ENCODE data around the gene TMEM39B. TPM values are rescaled to one million over a fixed set of nuclear protein-coding genes. Genes with fewer than 3 reads are reported as not detected.
"Not testable (repeated sequence)": the region's sequence is repeated elsewhere in the genome, so short reads cannot be mapped to it uniquely, and the experiment has no call there.

Gene TMEM39B
- total and polyA plus RNA-seq, 2 experiments from 2014 or later = 10.1 to 17.8 TPM

DNA sequence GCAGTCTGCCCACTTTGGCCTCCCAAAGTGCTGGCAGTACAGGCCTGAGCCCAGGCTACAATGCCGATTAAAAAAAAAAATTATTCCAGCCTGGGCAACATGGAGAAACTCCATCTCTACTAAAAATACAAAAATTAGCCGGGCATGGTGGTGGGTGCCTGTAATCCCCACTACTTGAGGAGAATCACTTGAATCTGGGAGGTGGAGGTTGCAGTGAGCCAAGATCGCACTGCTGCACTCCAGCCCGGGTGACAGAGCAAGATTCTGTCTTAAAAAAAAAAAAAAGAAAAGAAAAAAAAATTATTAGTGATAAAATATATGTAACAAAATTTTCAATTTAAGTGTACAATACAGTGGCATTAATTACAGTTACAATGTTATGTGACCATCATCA is 70.6 kb downstream of the TMEM39B start:
- not testable (repeated sequence) for H3K27me3 Mint-ChIP-seq (ENCODE audit: insufficient read depth, low read depth, poor library complexity); H3K9me3 Mint-ChIP-seq; DNase-seq (ENCODE audit: low spot score); H3K36me3 ChIP-seq (ENCODE audit: insufficient read depth); H3K27ac ChIP-seq (ENCODE audit: low read depth); H3K4me3 Mint-ChIP-seq; H3K36me3 Mint-ChIP-seq (ENCODE audit: low read depth); H3K27me3 ChIP-seq (ENCODE audit: insufficient read depth); H2AFZ ChIP-seq; H3K27ac Mint-ChIP-seq; H3K4me2 ChIP-seq; ATAC-seq; H3K4me3 ChIP-seq; H3K9me2 ChIP-seq (ENCODE audit: insufficient read depth); H3K4me1 ChIP-seq (ENCODE audit: insufficient read depth); H3F3A ChIP-seq (replicated peaks; ENCODE audit: low read depth); H3K4me1 Mint-ChIP-seq
- Histone ChIP-seq H4K20me1 (replicated peaks; ENCODE audit: insufficient read depth) (peaks cover 69% of the 10 kb centered on the region), H3K79me2 (replicated peaks; ENCODE audit: insufficient read depth) (peaks cover 93% of the 10 kb centered on the region)

DNA sequence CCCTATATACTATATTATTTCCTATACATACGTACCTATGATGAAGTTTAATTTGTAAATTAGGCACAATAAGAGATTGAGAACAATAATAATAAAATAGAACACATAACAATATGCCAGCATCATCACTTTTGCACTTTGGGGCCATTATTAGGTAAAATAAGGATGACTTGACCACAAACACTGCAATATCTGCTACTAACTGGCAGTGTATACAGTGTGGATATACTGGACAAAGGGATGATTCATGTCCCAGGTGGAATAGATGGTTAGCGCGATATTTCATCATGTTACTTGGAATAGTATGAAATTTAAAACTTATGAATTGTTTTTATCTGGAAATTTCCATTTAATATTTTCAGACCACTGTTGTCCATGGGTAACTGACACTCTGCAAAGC is 71.3 kb downstream of the TMEM39B start:
- Histone ChIP-seq H3K36me3 (ENCODE audit: insufficient read depth) (no peaks in the 10 kb centered on the region), H3K4me1 (ENCODE audit: insufficient read depth) (no peaks in the 10 kb centered on the region), H3K79me2 (replicated peaks; ENCODE audit: insufficient read depth) (peaks cover 93% of the 10 kb centered on the region), H3F3A (replicated peaks; ENCODE audit: low read depth) (0 out of 2 replicates have a peak, but pooled peaks cover 6% of the 10 kb centered on the region), H4K20me1 (replicated peaks; ENCODE audit: insufficient read depth) (peaks cover 62% of the 10 kb centered on the region), H3K27me3 (ENCODE audit: insufficient read depth) (no peaks in the 10 kb centered on the region), H3K27ac (ENCODE audit: low read depth) (no peak overlapping the region), H2AFZ (no peak overlapping the region), H3K4me3 (no peak overlapping the region), H3K4me2 (no peak overlapping the region), H3K9me2 (ENCODE audit: insufficient read depth) (no peaks in the 10 kb centered on the region)
- DNase-seq (ENCODE audit: low spot score) = no peak
- TF ChIP-seq ZNF331 (CRISPR knock-in tag; IDR thresholded peaks at IDR 0.05; ENCODE audit: low read depth) = no peak
- TF ChIP-seq JUNB (IDR thresholded peaks at IDR 0.05; ENCODE audit: unreplicated experiment) = no peak
- TF ChIP-seq, protein P1, sequence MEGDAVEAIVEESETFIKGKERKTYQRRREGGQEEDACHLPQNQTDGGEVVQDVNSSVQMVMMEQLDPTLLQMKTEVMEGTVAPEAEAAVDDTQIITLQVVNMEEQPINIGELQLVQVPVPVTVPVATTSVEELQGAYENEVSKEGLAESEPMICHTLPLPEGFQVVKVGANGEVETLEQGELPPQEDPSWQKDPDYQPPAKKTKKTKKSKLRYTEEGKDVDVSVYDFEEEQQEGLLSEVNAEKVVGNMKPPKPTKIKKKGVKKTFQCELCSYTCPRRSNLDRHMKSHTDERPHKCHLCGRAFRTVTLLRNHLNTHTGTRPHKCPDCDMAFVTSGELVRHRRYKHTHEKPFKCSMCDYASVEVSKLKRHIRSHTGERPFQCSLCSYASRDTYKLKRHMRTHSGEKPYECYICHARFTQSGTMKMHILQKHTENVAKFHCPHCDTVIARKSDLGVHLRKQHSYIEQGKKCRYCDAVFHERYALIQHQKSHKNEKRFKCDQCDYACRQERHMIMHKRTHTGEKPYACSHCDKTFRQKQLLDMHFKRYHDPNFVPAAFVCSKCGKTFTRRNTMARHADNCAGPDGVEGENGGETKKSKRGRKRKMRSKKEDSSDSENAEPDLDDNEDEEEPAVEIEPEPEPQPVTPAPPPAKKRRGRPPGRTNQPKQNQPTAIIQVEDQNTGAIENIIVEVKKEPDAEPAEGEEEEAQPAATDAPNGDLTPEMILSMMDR (conservative IDR thresholded peaks at IDR 0.05; ENCODE audit: low read depth in 2 of 2) = no peak
- no peak for TF ChIP-seq ZNF114 (CRISPR knock-in tag; IDR thresholded peaks at IDR 0.05)
- TF ChIP-seq, protein P2, sequence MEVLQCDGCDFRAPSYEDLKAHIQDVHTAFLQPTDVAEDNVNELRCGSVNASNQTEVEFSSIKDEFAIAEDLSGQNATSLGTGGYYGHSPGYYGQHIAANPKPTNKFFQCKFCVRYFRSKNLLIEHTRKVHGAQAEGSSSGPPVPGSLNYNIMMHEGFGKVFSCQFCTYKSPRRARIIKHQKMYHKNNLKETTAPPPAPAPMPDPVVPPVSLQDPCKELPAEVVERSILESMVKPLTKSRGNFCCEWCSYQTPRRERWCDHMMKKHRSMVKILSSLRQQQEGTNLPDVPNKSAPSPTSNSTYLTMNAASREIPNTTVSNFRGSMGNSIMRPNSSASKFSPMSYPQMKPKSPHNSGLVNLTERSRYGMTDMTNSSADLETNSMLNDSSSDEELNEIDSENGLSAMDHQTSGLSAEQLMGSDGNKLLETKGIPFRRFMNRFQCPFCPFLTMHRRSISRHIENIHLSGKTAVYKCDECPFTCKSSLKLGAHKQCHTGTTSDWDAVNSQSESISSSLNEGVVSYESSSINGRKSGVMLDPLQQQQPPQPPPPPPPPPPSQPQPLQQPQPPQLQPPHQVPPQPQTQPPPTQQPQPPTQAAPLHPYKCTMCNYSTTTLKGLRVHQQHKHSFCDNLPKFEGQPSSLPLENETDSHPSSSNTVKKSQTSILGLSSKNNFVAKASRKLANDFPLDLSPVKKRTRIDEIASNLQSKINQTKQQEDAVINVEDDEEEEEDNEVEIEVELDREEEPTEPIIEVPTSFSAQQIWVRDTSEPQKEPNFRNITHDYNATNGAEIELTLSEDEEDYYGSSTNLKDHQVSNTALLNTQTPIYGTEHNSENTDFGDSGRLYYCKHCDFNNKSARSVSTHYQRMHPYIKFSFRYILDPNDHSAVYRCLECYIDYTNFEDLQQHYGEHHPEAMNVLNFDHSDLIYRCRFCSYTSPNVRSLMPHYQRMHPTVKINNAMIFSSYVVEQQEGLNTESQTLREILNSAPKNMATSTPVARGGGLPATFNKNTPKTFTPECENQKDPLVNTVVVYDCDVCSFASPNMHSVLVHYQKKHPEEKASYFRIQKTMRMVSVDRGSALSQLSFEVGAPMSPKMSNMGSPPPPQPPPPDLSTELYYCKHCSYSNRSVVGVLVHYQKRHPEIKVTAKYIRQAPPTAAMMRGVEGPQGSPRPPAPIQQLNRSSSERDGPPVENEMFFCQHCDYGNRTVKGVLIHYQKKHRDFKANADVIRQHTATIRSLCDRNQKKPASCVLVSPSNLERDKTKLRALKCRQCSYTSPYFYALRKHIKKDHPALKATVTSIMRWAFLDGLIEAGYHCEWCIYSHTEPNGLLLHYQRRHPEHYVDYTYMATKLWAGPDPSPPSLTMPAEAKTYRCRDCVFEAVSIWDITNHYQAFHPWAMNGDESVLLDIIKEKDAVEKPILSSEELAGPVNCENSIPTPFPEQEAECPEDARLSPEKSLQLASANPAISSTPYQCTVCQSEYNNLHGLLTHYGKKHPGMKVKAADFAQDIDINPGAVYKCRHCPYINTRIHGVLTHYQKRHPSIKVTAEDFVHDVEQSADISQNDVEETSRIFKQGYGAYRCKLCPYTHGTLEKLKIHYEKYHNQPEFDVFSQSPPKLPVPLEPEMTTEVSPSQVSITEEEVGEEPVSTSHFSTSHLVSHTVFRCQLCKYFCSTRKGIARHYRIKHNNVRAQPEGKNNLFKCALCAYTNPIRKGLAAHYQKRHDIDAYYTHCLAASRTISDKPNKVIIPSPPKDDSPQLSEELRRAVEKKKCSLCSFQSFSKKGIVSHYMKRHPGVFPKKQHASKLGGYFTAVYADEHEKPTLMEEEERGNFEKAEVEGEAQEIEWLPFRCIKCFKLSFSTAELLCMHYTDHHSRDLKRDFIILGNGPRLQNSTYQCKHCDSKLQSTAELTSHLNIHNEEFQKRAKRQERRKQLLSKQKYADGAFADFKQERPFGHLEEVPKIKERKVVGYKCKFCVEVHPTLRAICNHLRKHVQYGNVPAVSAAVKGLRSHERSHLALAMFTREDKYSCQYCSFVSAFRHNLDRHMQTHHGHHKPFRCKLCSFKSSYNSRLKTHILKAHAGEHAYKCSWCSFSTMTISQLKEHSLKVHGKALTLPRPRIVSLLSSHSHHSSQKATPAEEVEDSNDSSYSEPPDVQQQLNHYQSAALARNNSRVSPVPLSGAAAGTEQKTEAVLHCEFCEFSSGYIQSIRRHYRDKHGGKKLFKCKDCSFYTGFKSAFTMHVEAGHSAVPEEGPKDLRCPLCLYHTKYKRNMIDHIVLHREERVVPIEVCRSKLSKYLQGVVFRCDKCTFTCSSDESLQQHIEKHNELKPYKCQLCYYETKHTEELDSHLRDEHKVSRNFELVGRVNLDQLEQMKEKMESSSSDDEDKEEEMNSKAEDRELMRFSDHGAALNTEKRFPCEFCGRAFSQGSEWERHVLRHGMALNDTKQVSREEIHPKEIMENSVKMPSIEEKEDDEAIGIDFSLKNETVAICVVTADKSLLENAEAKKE (CRISPR knock-in tag; IDR thresholded peaks at IDR 0.05) = no peak
- TF ChIP-seq STAT1 (IDR thresholded peaks at IDR 0.05; ENCODE audit: unreplicated experiment) = no peak
- TF ChIP-seq POLR2AphosphoS5 (IDR thresholded peaks at IDR 0.05; ENCODE audit: low read depth) = no peak
- Mint-ChIP-seq H3K4me3 (no peak overlapping the region), H3K27ac (no peak overlapping the region), H3K9me3 (no peaks in the 10 kb centered on the region), H3K27me3 (ENCODE audit: insufficient read depth, low read depth, poor library complexity) (peaks cover 1% of the 10 kb centered on the region), H3K36me3 (ENCODE audit: low read depth) (peaks cover 10% of the 10 kb centered on the region; the same call in 1 of the 3 replicates), H3K4me1 (peaks cover 3% of the 10 kb centered on the region; the same call in 1 of the 3 replicates)
- no peak for ATAC-seq

DNA sequence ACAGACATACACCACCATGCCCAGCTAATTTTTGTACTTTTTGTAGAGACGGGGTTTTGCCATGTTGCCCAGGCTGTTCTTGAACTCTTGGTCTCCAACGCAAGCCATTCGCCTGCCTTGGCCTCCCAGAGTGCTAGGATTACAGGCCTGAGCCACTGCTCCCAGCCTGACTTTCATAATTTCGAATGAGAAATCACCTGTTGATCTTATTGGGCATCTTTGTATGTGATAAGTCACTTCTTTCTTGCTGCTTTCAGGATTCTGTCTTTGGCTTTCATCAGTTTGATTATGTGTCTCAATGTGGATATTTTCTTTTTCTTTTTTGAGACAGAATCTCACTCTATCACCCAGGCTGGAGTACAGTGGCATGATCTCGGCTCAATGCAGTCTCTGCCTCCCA is 75.1 kb downstream of the TMEM39B start:
- not testable (repeated sequence) for H3K4me3 ChIP-seq; H3K4me1 Mint-ChIP-seq; H3F3A ChIP-seq (replicated peaks; ENCODE audit: low read depth); H3K27ac Mint-ChIP-seq; DNase-seq (ENCODE audit: low spot score); H3K9me3 Mint-ChIP-seq; H2AFZ ChIP-seq; H3K9me2 ChIP-seq (ENCODE audit: insufficient read depth); ATAC-seq; H3K4me1 ChIP-seq (ENCODE audit: insufficient read depth); H3K36me3 ChIP-seq (ENCODE audit: insufficient read depth); H3K4me3 Mint-ChIP-seq; H3K27me3 Mint-ChIP-seq (ENCODE audit: insufficient read depth, low read depth, poor library complexity); H3K27me3 ChIP-seq (ENCODE audit: insufficient read depth); H3K4me2 ChIP-seq
- peak overlapping the region; percentile 26; the same call in 1 of the 2 replicates for H3K27ac ChIP-seq (ENCODE audit: low read depth)
- H3K36me3 Mint-ChIP-seq (ENCODE audit: low read depth) = peaks cover 10% of the 10 kb centered on the region; the same call in 1 of the 3 replicates
- peaks cover 93% of the 10 kb centered on the region for H3K79me2 ChIP-seq (replicated peaks; ENCODE audit: insufficient read depth)
- peaks cover 42% of the 10 kb centered on the region for H4K20me1 ChIP-seq (replicated peaks; ENCODE audit: insufficient read depth)

Data from GM23338 (cell line).